ENCODE data around the gene RETREG3. TPM values are rescaled to one million over a fixed set of nuclear protein-coding genes. Genes with fewer than 3 reads are reported as not detected.
A peak's percentile ranks its signal among the peaks of the same experiment; 100 is the strongest.
"Not testable (repeated sequence)": the region's sequence is repeated elsewhere in the genome, so short reads cannot be mapped to it uniquely, and the experiment has no call there.

RETREG3 gene
- total RNA-seq, 2 donors from 2014 or later, result 49.2 to 60.3 TPM

- peak; percentile 67 for DNase-seq
- no peak overlapping the region for H3K4me3 ChIP-seq
- H3K4me1 ChIP-seq, result peaks cover 10% of the 10 kb centered on the region
These were observed 50.1 kb downstream of the RETREG3 start for GRCh38 chr17:42559075-42559474.

DNA sequence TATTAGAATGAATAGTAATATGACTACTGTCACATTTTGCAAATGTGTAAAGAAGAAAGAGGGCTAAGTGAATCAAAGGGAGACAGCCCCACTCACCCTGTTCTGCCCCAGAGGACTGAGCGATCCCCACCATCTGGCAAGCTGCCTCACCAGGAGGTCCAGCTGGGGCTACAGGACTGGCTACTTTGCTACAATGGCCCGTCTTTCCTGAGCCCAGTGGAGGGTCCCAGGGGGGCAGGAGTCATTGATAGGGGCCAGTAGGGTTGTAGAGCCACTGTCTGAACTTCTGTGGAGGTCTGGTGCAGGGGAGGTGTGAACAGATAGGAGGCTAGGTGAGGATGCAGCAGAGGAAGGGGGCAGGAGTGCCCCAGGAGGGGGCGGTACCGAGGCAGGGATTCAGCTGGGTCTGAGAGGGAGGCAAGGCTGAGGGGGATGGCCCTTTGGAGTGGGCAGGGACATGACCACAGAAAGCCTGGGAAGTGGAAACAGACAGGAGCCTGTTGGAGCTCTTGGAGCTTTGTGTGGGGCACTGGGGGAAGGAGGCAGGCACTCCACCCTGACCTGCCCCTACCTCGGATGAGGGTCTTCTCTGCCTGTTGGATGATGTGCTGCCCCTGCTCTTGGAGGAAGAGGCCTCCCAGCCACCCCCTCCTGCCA lies 53.1 kb downstream of the RETREG3 start:
- H3K36me3 ChIP-seq; DNase-seq; H3K4me1 ChIP-seq; H3K27me3 ChIP-seq; H3K27ac ChIP-seq; H3K9me3 ChIP-seq; intact Hi-C loops (cut with DNase I); H3K9ac ChIP-seq (ENCODE audit: low read depth in 2 of 2, low read length in 2 of 2); H3K4me3 ChIP-seq: not testable (repeated sequence)

More at GRCh38 chr17:42559075-42559474, 50.1 kb downstream of the RETREG3 start:
- no peak for TF ChIP-seq CTCF (IDR thresholded peaks at IDR 0.05)
- Histone ChIP-seq H3K9me3 (no peaks in the 10 kb centered on the region), H3K36me3 (no peaks in the 10 kb centered on the region), H3K27ac (peak overlapping the region; percentile 10), H3K9ac (ENCODE audit: low read depth in 2 of 2, low read length in 2 of 2) (no peak overlapping the region), H3K27me3 (no peaks in the 10 kb centered on the region)
- intact Hi-C loops (cut with DNase I), result no loop called here

DNA sequence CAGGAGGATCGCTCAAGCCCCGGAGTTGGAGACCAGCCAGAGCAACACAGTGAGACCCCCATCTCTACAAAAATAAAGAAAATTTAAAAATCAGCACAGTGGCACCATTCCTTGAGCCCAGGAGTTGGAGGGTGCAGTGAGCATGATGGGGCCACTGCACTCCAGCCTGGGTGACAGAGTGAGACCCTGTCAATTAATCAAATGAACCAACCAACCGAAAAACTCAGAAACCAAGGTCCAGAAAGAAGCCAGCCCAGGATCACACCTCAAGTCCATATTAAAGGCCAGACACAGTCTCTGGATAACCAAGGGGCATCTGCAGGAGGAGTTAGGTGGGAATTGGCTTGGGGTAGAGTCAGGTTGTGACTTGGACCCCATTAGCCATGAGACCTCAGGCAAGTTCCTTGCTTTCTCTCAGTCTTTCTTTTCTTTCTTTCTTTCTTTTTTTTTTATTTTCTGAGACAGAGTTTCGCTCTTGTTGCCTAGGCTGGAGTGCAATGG lies 54.0 kb downstream of the RETREG3 start:
- no peaks in the 10 kb centered on the region for H3K9me3 ChIP-seq

DNA sequence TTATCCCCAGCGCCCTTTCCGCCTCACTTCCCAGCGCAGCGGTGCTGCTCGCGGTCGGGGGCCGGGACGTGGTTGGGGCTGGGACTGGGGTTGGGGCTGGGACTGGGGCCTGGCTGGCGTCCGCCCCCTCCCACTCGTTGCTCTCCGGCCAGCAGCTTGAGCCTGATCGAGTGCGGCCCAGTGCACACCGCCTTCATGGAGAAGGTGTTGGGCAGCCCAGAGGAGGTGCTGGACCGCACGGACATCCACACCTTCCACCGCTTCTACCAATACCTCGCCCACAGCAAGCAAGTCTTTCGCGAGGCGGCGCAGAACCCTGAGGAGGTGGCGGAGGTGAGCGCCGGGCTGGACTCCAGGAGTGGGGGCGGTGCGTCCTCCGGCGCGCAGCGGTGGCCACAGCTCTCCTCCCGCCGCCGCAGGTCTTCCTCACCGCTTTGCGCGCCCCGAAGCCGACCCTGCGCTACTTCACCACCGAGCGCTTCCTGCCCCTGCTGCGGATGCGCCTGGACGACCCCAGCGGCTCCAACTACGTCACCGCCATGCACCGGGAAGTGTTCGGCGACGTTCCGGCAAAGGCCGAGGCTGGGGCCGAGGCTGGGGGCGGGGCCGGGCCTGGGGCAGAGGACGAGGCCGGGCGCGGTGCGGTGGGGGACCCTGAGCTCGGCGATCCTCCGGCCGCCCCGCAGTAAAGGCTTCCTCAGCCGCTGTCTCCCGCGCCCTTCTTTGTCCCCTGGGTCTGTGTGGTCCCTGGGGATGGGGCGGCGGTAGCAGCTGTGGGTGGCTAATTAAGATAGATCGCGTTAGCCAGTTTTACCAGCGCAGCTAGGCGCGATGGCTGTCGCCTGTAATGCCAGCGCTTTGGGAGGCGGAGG lies 54.7 kb downstream of the RETREG3 start:
- H3K4me1 ChIP-seq, result peaks cover 4% of the 10 kb centered on the region
- H3K9ac ChIP-seq (ENCODE audit: low read depth in 2 of 2, low read length in 2 of 2), result peak overlapping the region; percentile 91 to 94
- H3K9me3 ChIP-seq, result no peaks in the 10 kb centered on the region
- intact Hi-C loops (cut with DNase I), result no loop called here
- H3K27ac ChIP-seq, result peak overlapping the region; percentile 75
- TF ChIP-seq CTCF (IDR thresholded peaks at IDR 0.05), result no peak
- H3K4me3 ChIP-seq, result peak overlapping the region; percentile 73
- no peaks in the 10 kb centered on the region for H3K36me3 ChIP-seq
- peak; percentile 89 for DNase-seq
- no peaks in the 10 kb centered on the region for H3K27me3 ChIP-seq

More for the DNA sequence above, 54.0 kb downstream of the RETREG3 start:
- no peak for TF ChIP-seq CTCF (IDR thresholded peaks at IDR 0.05)
- H3K9ac ChIP-seq (ENCODE audit: low read depth in 2 of 2, low read length in 2 of 2), result peak overlapping the region; percentile 91 to 94
- H3K36me3 ChIP-seq, result no peaks in the 10 kb centered on the region
- H3K27ac ChIP-seq, result peak overlapping the region; percentile 75
- intact Hi-C loops (cut with DNase I), result no loop called here
- H3K4me1 ChIP-seq, result peaks cover 4% of the 10 kb centered on the region
- H3K27me3 ChIP-seq, result no peaks in the 10 kb centered on the region
- no peak for DNase-seq
- H3K4me3 ChIP-seq, result peak overlapping the region; percentile 73

- H3K9ac ChIP-seq (ENCODE audit: low read depth in 2 of 2, low read length in 2 of 2), result peak overlapping the region; percentile 91 to 94
- intact Hi-C loops (cut with DNase I), result no loop called here
- peak overlapping the region; percentile 73 for H3K4me3 ChIP-seq
- no peaks in the 10 kb centered on the region for H3K9me3 ChIP-seq
- no peak for DNase-seq
- no peaks in the 10 kb centered on the region for H3K36me3 ChIP-seq
- no peak for TF ChIP-seq CTCF (IDR thresholded peaks at IDR 0.05)
- H3K27me3 ChIP-seq, result no peaks in the 10 kb centered on the region
- H3K4me1 ChIP-seq, result peaks cover 4% of the 10 kb centered on the region
- peak overlapping the region; percentile 75 for H3K27ac ChIP-seq
These were observed 55.3 kb downstream of the RETREG3 start for GRCh38 chr17:42553866-42554249.
